GM21390 (cell line): ENCODE measurements around the gene CDK5.

ENCODE experiments used
- ATAC-seq: cut with Tn5 transposase; IDR thresholded peaks from one replicate; pipeline ENCODE4 v1.9.1; 2021; ENCODE audit not compliant: unreplicated experiment

The CDK5 gene

DNA sequence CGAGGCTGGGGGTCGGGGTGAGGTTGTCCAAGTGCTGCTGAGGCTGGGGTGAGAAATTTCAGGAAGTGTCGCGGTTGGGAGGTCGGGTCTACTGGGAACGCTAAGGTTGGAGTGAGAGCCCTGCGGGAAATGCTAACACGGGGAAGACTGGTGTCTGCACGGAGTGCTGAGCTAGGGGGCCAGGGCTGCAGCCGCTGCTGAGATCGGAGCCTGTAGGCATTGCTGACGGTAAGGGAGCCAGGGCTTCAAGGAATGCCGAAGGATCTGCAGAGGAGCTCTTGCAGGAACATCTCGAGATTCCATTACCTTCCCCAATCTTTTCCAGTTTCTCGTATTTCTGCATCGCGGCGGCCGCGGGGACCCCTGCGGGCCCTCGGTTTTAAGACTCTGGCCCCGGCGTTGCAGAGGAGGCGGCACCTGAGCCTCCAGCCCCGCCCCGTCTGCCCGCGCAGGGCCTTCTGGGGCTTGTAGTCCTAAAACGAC is at the start of gene CDK5:
Gene CDK5 (minus strand): TSS at position 392 of the 483 bp plus-strand sequence. CDS start 49 bp downstream, at position 343.
- peak; percentile 17 for ATAC-seq

- no peak for ATAC-seq
Measured at GRCh38 chr7:151104411-151105235, 46.9 kb upstream of the CDK5 start.

DNA sequence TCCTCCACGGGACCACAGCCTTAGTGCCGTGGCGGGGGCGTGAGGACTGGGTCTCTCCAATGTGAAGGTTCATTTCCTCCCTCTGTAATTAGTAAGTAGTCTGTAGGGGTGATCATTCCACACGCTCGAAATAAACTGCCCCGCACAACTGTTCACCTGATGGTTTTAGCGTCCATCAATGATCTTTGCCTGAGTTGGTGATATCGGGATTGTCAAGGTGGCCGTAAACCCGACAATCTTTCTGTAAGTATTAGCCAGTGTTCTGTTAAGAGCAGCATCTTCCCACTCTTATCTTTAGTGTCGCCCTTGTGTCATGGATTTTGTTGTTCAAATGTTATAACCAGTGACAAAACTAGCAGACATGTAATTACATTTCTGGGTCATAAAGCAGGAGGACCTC is 46.3 kb upstream of the CDK5 start:
- no peak for ATAC-seq

DNA sequence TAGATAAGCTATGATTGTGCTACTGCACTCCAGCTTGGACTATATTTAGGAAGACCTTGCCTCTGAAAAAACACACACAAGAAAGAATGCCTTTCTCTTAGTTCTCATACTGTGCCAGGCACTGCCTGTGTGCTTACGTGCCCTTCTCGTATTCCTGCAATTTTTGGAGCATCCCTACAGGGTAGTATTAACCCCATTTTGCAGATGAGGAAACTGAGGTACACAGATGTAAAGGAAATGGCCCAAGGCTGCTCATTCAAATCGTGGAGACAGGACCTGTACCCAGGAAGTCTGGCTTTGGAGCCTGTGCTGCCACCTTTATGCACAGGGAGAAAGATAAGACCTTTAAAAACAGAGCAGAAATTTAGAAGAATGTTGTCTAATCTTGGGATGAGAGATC is 45.3 kb upstream of the CDK5 start:
- no peak for ATAC-seq

GRCh38 chr7:151101621-151102396 is 44.1 kb upstream of the CDK5 start:
- no peak for ATAC-seq

GRCh38 chr7:151100921-151101320 is 43.2 kb upstream of the CDK5 start:
- no peak for ATAC-seq

- no peak for ATAC-seq
Measured at GRCh38 chr7:151099486-151100211, 42.0 kb upstream of the CDK5 start.

DNA sequence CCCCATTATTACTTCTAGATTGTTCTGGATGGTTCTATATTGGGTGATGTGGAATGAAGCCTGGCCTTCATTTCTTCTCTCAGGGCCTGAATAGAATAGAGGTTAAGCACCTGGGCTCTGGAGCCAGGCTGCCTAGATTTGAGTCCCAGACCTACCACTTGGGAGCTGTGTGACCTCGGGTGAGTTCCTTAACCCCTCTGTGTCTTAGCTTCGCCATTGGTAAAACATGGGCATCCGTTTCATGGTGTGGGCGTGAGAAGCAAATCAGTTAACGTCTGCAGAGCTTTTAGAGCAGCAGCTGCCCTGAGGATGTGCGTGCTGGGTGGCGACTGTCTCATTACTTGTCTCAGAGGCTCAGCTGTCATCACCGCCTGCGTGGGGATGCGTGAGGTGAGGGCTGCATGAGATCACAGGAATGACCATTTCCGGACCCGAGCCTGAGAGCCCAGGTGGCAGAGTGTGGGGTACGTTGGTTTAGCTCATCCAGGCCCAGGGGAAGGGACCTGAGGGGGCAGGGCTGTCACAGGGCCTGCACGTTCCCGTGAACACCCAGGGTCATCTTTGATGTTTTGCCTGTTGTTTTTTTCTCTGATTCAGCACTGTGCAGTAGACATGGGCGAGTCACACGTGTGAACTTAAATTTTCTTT is 38.3 kb upstream of the CDK5 start:
- no peak for ATAC-seq

DNA sequence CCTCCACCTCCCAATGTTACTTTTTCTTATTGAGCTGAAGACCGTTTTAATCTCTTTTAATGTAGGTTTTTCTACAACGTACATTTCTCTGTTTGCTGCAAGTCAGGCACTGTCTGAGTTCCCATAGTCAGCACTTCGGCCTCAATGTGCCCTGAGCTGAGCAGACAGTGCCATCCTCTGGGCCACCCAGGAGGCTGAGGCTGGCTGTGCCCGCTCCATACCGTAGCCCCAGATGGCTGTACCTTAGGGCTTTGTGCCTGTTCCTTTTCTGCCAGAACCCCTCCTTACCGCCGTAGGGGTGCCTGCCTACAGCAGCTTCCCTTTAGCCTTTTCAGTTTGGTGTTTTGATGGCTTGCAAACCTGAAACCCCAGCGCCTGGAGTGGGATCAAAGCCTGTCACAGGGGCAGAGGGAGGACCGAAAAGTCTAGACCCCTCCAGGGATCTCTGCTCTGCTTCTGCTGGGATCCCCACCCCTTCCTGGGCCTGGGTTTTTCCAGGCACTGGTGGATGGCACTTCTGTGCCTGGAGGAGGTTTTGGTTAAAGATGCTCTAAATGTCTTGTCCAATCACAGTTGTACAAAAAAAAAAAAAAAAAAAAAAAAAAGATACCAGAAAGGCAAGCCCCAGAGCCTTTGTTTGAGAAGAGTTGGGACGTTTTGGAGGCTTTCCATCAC is 37.6 kb upstream of the CDK5 start:
- ATAC-seq, result no peak

- ATAC-seq, result no peak
Measured at GRCh38 chr7:151094675-151095074, 37.0 kb upstream of the CDK5 start.

DNA sequence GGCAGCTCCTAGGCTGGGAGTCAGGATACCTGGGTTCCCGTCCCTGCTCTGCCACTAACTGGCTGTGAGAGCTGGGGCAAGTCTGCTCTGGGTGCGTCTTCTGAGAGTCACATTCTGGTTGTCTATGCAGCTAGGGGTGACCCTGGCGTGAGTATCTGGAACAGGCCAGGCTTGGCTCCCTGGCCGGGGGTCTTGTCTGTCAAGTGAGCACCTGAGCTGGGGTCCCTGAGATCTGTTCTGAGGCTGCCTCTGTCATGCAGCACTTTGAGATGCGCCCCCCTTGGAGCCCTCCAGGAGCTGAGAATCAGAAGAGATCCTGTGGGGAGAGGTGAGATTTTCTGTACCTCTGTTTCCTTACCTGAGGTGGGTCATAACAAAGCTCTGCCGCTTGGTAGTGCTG is 36.1 kb upstream of the CDK5 start:
- ATAC-seq, result no peak

DNA sequence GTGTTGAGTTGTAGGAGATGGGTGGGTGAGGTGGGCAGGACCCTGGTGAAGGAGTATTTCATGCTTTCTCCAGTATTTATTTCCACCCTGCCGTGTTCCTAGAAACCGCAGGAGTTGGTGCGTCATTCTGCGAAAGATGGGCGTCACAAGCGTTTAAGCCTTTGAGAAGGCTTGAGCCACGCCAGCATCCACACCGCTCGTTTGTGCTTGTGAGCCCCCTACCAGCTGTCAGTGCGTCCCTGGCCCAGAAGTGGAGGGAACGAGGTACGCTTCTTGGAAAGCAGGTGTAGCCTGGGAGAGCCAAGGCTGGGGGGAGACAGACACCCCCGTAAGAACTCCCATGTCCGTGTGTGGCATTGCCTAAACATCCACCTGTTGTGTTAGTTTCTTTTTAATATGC is 34.3 kb upstream of the CDK5 start:
- no peak for ATAC-seq

DNA sequence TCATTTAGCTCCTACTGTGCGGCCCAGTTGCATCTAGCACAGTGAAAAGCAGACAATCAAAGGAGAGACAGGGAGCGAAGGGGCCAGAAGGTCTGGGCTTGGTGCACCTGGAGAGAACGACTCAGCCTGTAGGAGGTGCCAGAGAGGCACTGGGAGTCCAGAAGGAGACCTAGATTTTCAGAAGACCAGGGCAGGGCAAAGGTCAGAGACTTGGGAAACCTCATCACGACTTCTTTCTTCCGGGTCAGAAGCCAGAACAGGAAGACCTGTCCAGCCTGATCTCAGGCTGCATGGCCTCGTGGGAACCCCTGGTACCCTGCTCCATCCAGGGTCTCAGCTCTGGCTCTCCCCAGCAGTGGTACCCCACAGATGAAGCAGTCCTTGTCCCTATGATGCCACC is 33.7 kb upstream of the CDK5 start:
- no peak for ATAC-seq

DNA sequence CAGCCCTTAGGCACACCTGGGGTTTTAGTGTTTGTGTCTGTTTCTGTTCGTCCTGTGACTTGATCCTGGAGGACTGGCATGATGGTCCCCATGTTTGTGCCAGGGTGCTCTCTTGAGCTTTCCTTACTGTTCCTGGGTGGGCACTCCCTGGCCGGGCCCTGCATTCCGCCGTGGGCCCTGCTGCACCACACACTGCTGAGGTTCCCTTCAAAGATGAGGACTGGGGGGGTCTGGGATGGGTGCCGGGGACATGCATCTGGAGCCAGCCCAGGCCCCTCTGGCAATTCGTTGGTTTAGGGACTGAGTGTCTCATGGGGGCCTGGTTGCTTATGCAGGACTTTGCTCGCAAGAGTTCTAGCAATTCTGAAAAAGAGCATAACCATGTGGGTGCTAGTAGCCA is 33.3 kb upstream of the CDK5 start:
- no peak for ATAC-seq

DNA sequence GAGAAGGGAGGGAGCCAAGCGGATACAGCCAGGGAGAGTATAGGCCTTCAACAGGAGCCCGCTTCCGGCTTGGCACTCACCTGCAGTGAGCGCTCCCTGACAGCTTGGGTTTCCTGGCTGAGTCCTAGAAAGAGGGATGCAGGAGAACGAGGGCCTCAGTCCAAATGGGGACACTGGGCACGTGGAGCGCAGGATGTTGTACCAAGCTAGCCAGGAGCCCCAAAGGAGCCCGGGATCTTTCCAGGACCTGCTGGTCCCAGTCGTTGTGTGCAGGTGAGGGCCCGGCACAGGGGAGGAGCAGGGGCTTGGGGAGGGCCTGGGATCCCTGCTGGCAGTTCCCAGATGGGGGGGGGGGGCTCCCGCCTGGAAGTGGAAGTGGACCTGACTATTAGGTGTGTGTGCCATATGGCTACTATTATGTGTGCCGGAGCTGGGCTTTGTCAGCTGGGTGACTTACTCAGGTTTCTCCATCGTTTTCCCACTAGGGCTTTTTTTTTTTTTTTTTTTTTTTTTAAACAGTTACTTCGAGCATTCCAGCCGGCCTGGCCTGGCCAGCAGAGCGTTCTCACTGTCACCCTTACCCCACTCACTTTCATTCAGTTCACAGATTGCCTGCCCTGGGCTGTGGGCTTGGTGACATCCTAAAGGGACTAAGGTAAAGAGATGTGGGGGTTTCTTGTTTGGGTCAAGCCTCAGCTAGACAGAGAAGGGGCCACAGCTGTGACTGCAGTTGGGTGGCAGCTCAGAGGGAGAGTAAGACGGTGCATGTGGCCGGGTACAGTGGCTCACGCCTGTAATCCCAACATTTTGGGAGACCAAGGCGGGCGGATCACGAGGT is 32.4 kb upstream of the CDK5 start:
- no peak for ATAC-seq

GRCh38 chr7:151088856-151089699 is 31.4 kb upstream of the CDK5 start:
- no peak for ATAC-seq

GRCh38 chr7:151088019-151088855 is 30.5 kb upstream of the CDK5 start:
- no peak for ATAC-seq
